ENCODE data around the gene YAF2. TPM values are rescaled to one million over a fixed set of nuclear protein-coding genes. Genes with fewer than 3 reads are reported as not detected.

YAF2 gene
- total and polyA plus RNA-seq, 12 donors = 26.9 to 129 (median 79.3) TPM

DNA sequence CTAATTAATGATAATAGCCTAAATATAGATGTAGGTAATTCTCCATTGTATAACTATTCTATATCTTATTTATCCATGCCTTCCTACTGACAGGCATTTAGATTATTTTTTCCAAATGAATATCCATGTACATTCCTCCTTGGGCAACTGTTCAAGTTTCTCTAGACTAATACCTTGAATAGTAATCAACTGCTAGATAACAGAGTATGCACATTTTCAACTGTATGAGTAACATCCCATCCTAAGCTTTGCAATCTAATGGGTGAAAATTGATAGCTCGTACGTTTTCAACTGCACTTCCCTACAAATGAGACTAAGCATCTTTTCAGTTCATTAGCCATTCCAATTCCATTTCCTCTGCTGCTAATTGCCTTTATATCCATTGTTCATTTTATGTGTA lies 37.0 kb downstream of the YAF2 start:
- WGBS, 2 donors = 77 to 80% methylated on average over 2 of the region's 2 CpGs
- H3K27me3 ChIP-seq = no peaks in the 10 kb centered on the region
- intact Hi-C loops (cut with DNase I) = no loop called here
- H3K4me3 ChIP-seq = no peak overlapping the region
- H3K9me3 ChIP-seq = no peaks in the 10 kb centered on the region
- H3K27ac ChIP-seq = no peak overlapping the region
- ATAC-seq = no peak
- DNase-seq = no peak
- H3K36me3 ChIP-seq = peaks cover 0 to 67% (median 7%) of the 10 kb centered on the region in 9 donors
- peaks cover 0 to 34% (median 13%) of the 10 kb centered on the region in 9 donors for H3K4me1 ChIP-seq
- TF ChIP-seq, protein P1, sequence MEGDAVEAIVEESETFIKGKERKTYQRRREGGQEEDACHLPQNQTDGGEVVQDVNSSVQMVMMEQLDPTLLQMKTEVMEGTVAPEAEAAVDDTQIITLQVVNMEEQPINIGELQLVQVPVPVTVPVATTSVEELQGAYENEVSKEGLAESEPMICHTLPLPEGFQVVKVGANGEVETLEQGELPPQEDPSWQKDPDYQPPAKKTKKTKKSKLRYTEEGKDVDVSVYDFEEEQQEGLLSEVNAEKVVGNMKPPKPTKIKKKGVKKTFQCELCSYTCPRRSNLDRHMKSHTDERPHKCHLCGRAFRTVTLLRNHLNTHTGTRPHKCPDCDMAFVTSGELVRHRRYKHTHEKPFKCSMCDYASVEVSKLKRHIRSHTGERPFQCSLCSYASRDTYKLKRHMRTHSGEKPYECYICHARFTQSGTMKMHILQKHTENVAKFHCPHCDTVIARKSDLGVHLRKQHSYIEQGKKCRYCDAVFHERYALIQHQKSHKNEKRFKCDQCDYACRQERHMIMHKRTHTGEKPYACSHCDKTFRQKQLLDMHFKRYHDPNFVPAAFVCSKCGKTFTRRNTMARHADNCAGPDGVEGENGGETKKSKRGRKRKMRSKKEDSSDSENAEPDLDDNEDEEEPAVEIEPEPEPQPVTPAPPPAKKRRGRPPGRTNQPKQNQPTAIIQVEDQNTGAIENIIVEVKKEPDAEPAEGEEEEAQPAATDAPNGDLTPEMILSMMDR (IDR thresholded peaks at IDR 0.05) = no peak

DNA sequence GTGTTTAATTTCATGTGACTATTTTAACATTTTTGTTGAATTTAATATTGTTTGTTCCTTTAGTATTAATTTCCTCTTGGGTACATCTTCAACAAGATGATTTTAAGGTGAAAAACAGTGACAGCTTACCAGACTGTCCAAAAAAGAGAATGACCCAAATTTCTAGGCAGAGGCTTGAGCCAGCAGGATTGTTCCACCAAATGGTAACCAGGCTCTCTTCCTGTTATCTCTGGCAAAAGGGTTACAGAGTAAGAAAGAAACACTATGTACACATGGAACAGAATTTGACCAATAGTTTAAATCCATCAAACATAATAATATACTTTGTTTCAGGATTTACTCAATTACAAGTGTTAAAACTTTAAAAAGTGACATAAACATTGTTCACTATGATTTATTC lies 39.0 kb downstream of the YAF2 start:
- no peak overlapping the region for H3K4me3 ChIP-seq
- H3K4me1 ChIP-seq = peaks cover 0 to 34% (median 13%) of the 10 kb centered on the region in 9 donors
- intact Hi-C loops (cut with DNase I) = no loop called here
- H3K36me3 ChIP-seq = peaks cover 0 to 66% (median 7%) of the 10 kb centered on the region in 9 donors
- no peaks in the 10 kb centered on the region for H3K9me3 ChIP-seq
- TF ChIP-seq, protein P1 (IDR thresholded peaks at IDR 0.05) = no peak
- no peak for DNase-seq
- no peak overlapping the region for H3K27ac ChIP-seq
- ATAC-seq = peak in 2 of 8 donors; percentile 33 to 71
- H3K27me3 ChIP-seq = no peaks in the 10 kb centered on the region

DNA sequence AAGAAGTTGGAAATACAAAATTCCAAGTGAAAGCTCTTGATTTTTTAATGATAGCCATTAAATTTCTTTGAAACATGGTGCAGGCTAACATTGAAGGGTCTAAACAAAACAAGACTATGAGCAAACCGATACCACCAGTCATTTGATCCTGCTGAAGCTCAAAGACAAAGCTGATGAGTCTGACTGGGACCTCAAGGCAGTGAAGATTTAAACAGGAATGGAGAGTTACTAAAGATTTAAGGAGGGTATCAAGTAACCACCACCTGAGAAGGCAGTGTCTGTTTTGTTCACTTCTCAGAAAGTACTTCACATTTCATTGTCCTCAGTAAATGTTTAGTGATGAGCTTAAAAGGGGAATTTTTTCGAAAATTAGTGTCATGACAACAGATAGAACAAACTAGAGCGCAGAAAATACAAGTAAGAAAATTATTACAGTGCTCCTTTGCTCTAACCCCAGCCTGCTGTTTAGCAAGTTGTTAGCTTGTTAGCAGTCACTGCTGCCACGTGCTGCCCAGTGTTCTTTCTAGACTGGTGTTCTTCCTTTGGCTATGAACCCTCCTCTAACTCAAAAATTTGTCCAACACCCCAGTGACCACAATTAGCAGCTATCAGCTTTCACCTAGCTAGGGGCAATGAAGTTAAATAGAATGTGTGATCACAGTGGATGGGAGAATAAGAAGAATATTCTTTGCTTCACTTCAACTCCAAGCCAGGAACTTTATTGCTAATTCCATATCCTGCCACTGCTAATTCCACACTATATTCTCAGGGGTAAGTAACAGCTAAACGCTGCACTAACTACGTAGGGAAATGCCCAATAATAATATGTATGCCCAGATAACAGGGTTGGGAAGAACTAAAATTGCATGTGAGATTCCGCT lies 41.1 kb downstream of the YAF2 start:
- DNase-seq (no peak), ATAC-seq (no peak)
- Histone ChIP-seq H3K36me3 (peaks cover 0 to 76% (median 7%) of the 10 kb centered on the region in 9 donors), H3K4me1 (peaks cover 0 to 34% (median 13%) of the 10 kb centered on the region in 9 donors), H3K4me3 (no peak overlapping the region), H3K27me3 (no peaks in the 10 kb centered on the region), H3K27ac (no peak overlapping the region), H3K9me3 (no peaks in the 10 kb centered on the region)
- TF ChIP-seq, protein P1 (IDR thresholded peaks at IDR 0.05) = no peak
- 90% methylated on average over 7 of the region's 7 CpGs for WGBS, 2 donors
- intact Hi-C loops (cut with DNase I) = no loop called here

DNA sequence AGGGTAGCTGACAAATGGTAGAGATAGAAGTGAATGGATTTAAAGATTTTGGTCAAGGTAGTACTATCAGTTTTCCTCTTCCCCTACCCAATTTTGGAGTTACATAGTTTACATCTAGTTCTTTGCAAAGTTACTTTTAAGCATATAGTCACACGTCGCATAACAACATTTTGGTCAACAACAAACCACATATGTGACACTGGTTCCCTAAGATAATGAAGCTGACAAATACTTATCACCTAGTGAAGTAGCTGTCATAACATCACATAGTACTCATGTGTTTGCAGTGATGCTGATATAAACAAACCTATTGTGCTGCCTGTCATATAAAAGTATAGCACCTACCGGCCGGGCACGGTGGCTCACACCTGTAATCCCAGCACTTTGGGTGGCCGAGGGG lies 45.4 kb downstream of the YAF2 start:
- H3K9me3 ChIP-seq = no peaks in the 10 kb centered on the region
- 88 to 90% methylated on average over 6 of the region's 6 CpGs for WGBS, 2 donors
- DNase-seq (no peak), ATAC-seq (no peak)
- no peak overlapping the region for H3K27ac ChIP-seq
- H3K4me1 ChIP-seq = no peaks in the 10 kb centered on the region
- intact Hi-C loops (cut with DNase I) = loop anchor here in 1 of 10 donors (5.0 kb wide), 1 partner anchor 40 kb away; no protein-coding TSS in a partner anchor
- H3K27me3 ChIP-seq = no peaks in the 10 kb centered on the region
- no peak overlapping the region for H3K4me3 ChIP-seq
- peaks cover 0 to 79% (median 0%) of the 10 kb centered on the region in 9 donors for H3K36me3 ChIP-seq
- TF ChIP-seq, protein P1 (IDR thresholded peaks at IDR 0.05) = no peak
